ENCODE results near the gene MED10. TPM values are rescaled to one million over a fixed set of nuclear protein-coding genes. Genes with fewer than 3 reads are reported as not detected.

The MED10 gene
- total RNA-seq, 3 donors from 2014 or later (not counting 1 experiment from before 2014, with no cell fraction given): 64.4 to 68.5 (median 64.5) TPM

DNA sequence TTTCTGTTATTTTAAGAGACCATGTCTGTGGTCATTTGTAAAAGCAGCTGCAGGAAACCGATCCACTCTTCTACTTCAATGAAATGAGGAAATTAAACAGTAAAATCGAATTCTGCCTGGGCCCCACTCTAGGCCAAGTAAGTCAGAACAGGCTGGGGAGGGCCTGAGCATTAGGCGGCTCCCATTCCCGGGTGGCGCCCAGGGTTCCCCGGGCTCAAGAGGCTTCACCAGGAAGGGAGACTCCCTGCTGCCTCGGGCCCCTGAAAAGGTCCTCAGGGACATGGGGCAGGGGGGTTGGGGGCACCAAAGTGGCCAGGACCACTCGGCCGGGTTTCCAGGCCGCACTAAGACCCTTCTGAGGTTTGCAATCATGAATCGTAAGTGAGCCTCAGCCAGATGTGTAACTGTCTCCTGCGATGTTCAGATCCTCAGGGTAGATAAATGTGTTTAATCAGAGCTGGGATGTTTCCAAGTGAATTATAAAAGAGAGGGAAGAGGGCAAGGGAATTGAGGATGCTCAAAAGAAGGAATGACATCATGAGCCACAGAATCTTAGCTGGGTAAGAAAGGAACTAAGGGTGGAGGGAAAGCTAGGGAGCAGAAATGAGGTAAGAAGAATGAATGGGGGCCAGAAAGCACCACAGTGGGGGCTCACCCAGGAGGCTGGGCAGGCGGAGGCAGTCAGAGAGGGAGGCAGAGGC lies 24.6 kb downstream of the MED10 start:
- Mint-ChIP-seq H3K9me3 (no peaks in the 10 kb centered on the region), H3K27ac (no peak overlapping the region), H3K4me3 (no peak overlapping the region), H3K36me3 (no peaks in the 10 kb centered on the region), H3K27me3 (ENCODE audit: low read depth in 2 of 2) (no peaks in the 10 kb centered on the region), H3K4me1 (no peaks in the 10 kb centered on the region)
- DNase-seq (no peak), ATAC-seq (no peak)
- intact Hi-C loops (cut with micrococcal nuclease): no loop called here
- 82% methylated on average over 13 of the region's 13 CpGs for WGBS (ENCODE audit: insufficient coverage)
- TF ChIP-seq, protein P1, sequence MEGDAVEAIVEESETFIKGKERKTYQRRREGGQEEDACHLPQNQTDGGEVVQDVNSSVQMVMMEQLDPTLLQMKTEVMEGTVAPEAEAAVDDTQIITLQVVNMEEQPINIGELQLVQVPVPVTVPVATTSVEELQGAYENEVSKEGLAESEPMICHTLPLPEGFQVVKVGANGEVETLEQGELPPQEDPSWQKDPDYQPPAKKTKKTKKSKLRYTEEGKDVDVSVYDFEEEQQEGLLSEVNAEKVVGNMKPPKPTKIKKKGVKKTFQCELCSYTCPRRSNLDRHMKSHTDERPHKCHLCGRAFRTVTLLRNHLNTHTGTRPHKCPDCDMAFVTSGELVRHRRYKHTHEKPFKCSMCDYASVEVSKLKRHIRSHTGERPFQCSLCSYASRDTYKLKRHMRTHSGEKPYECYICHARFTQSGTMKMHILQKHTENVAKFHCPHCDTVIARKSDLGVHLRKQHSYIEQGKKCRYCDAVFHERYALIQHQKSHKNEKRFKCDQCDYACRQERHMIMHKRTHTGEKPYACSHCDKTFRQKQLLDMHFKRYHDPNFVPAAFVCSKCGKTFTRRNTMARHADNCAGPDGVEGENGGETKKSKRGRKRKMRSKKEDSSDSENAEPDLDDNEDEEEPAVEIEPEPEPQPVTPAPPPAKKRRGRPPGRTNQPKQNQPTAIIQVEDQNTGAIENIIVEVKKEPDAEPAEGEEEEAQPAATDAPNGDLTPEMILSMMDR (IDR thresholded peaks at IDR 0.05): no peak
- no peaks in the 10 kb centered on the region for H3K27me3 ChIP-seq (ENCODE audit: control insufficient read depth, insufficient read depth, low read length)
- no peak overlapping the region for H3K4me3 ChIP-seq (ENCODE audit: low read length)
- no peaks in the 10 kb centered on the region for H3K4me1 ChIP-seq (ENCODE audit: control insufficient read depth, insufficient read depth, low read length)
- H3K36me3 ChIP-seq (ENCODE audit: control insufficient read depth, insufficient read depth, low read length): no peaks in the 10 kb centered on the region
- no peaks in the 10 kb centered on the region for H3K9me3 ChIP-seq (ENCODE audit: control insufficient read depth, insufficient read depth, low read length)
- no peak overlapping the region for H3K27ac ChIP-seq (ENCODE audit: low read length)

GRCh38 chr5:6350277-6351090 lies 27.9 kb downstream of the MED10 start:
- Histone ChIP-seq H3K27me3 (ENCODE audit: control insufficient read depth, insufficient read depth, low read length) (no peaks in the 10 kb centered on the region), H3K27ac (ENCODE audit: low read length) (no peak overlapping the region), H3K4me1 (ENCODE audit: control insufficient read depth, insufficient read depth, low read length) (no peaks in the 10 kb centered on the region), H3K9me3 (ENCODE audit: control insufficient read depth, insufficient read depth, low read length) (no peaks in the 10 kb centered on the region), H3K4me3 (ENCODE audit: low read length) (no peak overlapping the region), H3K36me3 (ENCODE audit: control insufficient read depth, insufficient read depth, low read length) (no peaks in the 10 kb centered on the region)
- intact Hi-C loops (cut with micrococcal nuclease): no loop called here
- H3K27me3 Mint-ChIP-seq (ENCODE audit: low read depth in 2 of 2): no peaks in the 10 kb centered on the region
- no peaks in the 10 kb centered on the region for H3K36me3 Mint-ChIP-seq
- no peaks in the 10 kb centered on the region for H3K9me3 Mint-ChIP-seq
- no peak overlapping the region for H3K27ac Mint-ChIP-seq
- H3K4me1 Mint-ChIP-seq: no peaks in the 10 kb centered on the region
- no peak overlapping the region for H3K4me3 Mint-ChIP-seq
- TF ChIP-seq, protein P1 (IDR thresholded peaks at IDR 0.05): no peak
- no peak for ATAC-seq
- DNase-seq: no peak
- 86% methylated on average over 18 of the region's 18 CpGs for WGBS (ENCODE audit: insufficient coverage)

GRCh38 chr5:6349387-6349786 lies 29.0 kb downstream of the MED10 start:
- no peak overlapping the region for H3K27ac ChIP-seq (ENCODE audit: low read length)
- no peaks in the 10 kb centered on the region for H3K27me3 ChIP-seq (ENCODE audit: control insufficient read depth, insufficient read depth, low read length)
- no peaks in the 10 kb centered on the region for H3K4me1 ChIP-seq (ENCODE audit: control insufficient read depth, insufficient read depth, low read length)
- ATAC-seq: no peak
- no peak overlapping the region for H3K27ac Mint-ChIP-seq
- intact Hi-C loops (cut with micrococcal nuclease): no loop called here
- H3K36me3 Mint-ChIP-seq: no peaks in the 10 kb centered on the region
- WGBS (ENCODE audit: insufficient coverage): 92% methylated on average over 19 of the region's 19 CpGs
- H3K4me3 ChIP-seq (ENCODE audit: low read length): no peak overlapping the region
- no peaks in the 10 kb centered on the region for H3K9me3 ChIP-seq (ENCODE audit: control insufficient read depth, insufficient read depth, low read length)
- TF ChIP-seq, protein P1 (IDR thresholded peaks at IDR 0.05): no peak
- DNase-seq: no peak
- no peak overlapping the region for H3K4me3 Mint-ChIP-seq
- no peaks in the 10 kb centered on the region for H3K4me1 Mint-ChIP-seq
- no peaks in the 10 kb centered on the region for H3K9me3 Mint-ChIP-seq
- H3K36me3 ChIP-seq (ENCODE audit: control insufficient read depth, insufficient read depth, low read length): no peaks in the 10 kb centered on the region
- H3K27me3 Mint-ChIP-seq (ENCODE audit: low read depth in 2 of 2): no peaks in the 10 kb centered on the region

Measured in natural killer cell (primary cell).